Pancreas (tissue), 10 donors: ENCODE measurements around the gene WDR7. TPM values are rescaled to one million over a fixed set of nuclear protein-coding genes. Genes with fewer than 3 reads are reported as not detected.

ENCODE experiments used
- ATAC-seq, 4 donors: fragments of 200-7000 bp; cut with Tn5 transposase; one replicate each; pipeline versions ENCODE4 v1.8.0 to v1.9.1; 2020; ENCODE audit warnings: mild to moderate bottlenecking in 4 of 4, moderate library complexity in 4 of 4
- DNase-seq, 6 donors: peaks; one replicate each; pipeline ENCODE4 v3.0.0-alpha.2; 2020
- FAIRE-seq: peaks from 2 replicates; lab custom pipeline; 2012; peaks lifted over from hg19 to GRCh38; lab: Jason Lieb, UNC
- H3K27ac ChIP-seq, 4 donors: fragments of 200-600 bp; sonication (generic); 1 replicate in 3 of 4; 2 replicates in 1 of 4; pipeline versions ENCODE4 v1.5.0 to v1.8.0; 2020
- H3K27me3 ChIP-seq, 4 donors: fragments of 200-600 bp; one replicate each; pipeline ENCODE4 v1.8.0; 2021
- H3K36me3 ChIP-seq, 3 donors: fragments of 200-600 bp; sonication (generic) in 1 of 3; one replicate each; pipeline versions ENCODE4 v1.5.0 to v1.8.0; 2020 to 2021
- H3K4me1 ChIP-seq, 3 donors: fragments of 200-600 bp; one replicate each; pipeline ENCODE4 v1.8.0; 2021
- H3K4me3 ChIP-seq, 4 donors: fragments of 200-600 bp; sonication (generic) in 2 of 4; one replicate each; pipeline versions ENCODE4 v1.5.0 to v1.8.0; 2020 to 2021
- H3K9me3 ChIP-seq, 4 donors: fragments of 200-600 bp; one replicate each; pipeline ENCODE4 v1.8.0; 2021
- WGBS, 2 donors: extraction: QIAGEN DNeasy Blood & Tissue Kit; methylation state at CpG; one replicate each; pipeline ENCODE4 v1.1.7; 2013; 5-methylcytosine and 5-hydroxymethylcytosine counted together
- intact Hi-C, 3 donors: fragments of 100-400 bp; cut with DNase I; formaldehyde crosslinking; loops; one replicate each; pipeline versions ENCODE4 v1.11.1 to v1.14.2; 2022
- polyA plus RNA-seq, 2 donors: library from polyadenylated mRNA; stranded (reverse); fragments of 200-250 nt; gene quantifications; one replicate each; pipeline ENCODE4 v1.2.3, GENCODE V29; 2013
- total RNA-seq, 6 donors: library from RNA; stranded (reverse); fragmentation: NEBNext Ultra II Directional in 4 of 6; extraction: Animal tissue kit (Norgen Biotek cat#: 25700) in 4 of 6; gene quantifications; one replicate each; pipeline versions ENCODE4 v1.2.1 to v1.2.4, GENCODE V29; 2021 to 2023
- TF ChIP-seq, protein P1 (sequence below), 4 donors: fragments of 200-600 bp; sonication (generic) in 3 of 4; IDR thresholded peaks; one replicate each; pipeline versions ENCODE4 v1.5.0 to v1.8.0; 2021; ENCODE audit warnings: antibody characterized with exemption in 4 of 4
- donor health status: healthy with polysubstance abuse.
- donor health status: DM: no; HTN: no; CAD: no; lungs with moderate emphysema.
- donor health status: DM: no; HTN: no; CAD: no.
- donor health status: control.
- donor health status: control.
- donor health status: Bipolar disorder and iron deficiency.
- donor health status: DM: yes; HTN: yes; CAD: no.
- donor health status: DM: no; HTN: no; CAD: no.
- donor health status: DM: no; HTN: no; CAD: no.
- donor health status: DM: yes; HTN: yes; CAD: no.

The WDR7 gene
- total and polyA plus RNA-seq, 8 donors: 2.5 to 14.4 (median 10.3) TPM

DNA sequence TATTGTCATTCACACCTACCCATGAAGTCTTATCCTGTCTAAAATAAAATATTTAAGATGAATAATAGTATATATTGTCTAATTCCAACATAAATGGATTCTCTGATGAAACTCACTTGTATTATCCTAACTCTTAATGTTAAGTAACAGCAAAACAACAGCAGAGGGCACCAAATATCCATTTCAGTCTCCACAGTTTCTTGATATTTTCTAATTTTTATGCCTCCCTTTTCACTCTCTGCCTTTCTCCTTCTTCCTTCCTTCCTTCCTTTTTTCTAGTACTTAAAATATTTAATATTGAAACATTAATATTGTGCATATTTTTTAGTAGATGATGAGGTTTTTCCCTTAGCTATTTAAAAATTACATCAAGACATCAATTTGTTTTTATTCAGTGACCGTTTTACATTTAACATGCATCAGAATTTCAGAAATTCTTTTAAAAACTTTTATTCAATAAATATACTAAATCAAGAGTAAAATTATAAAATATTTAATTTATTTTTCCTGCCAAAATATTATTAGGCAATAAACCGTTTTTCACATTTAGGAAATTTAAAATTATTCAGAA is 97.6 kb downstream of the WDR7 start:
- TF ChIP-seq, protein P1, sequence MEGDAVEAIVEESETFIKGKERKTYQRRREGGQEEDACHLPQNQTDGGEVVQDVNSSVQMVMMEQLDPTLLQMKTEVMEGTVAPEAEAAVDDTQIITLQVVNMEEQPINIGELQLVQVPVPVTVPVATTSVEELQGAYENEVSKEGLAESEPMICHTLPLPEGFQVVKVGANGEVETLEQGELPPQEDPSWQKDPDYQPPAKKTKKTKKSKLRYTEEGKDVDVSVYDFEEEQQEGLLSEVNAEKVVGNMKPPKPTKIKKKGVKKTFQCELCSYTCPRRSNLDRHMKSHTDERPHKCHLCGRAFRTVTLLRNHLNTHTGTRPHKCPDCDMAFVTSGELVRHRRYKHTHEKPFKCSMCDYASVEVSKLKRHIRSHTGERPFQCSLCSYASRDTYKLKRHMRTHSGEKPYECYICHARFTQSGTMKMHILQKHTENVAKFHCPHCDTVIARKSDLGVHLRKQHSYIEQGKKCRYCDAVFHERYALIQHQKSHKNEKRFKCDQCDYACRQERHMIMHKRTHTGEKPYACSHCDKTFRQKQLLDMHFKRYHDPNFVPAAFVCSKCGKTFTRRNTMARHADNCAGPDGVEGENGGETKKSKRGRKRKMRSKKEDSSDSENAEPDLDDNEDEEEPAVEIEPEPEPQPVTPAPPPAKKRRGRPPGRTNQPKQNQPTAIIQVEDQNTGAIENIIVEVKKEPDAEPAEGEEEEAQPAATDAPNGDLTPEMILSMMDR (IDR thresholded peaks at IDR 0.05): peak in 3 of 4 donors; percentile 20 to 37 (median 33)
- DNase-seq (no peak), ATAC-seq (peak in 3 of 4 donors; percentile 50 to 57 (median 55)), FAIRE-seq (peak; percentile 93)
- Histone ChIP-seq H3K9me3 (no peaks in the 10 kb centered on the region), H3K27me3 (no peaks in the 10 kb centered on the region), H3K36me3 (no peaks in the 10 kb centered on the region), H3K4me3 (no peak overlapping the region), H3K27ac (no peak overlapping the region), H3K4me1 (no peaks in the 10 kb centered on the region)
- intact Hi-C loops: loop anchor here in 1 of 3 donors (10.0 kb wide), 1 partner anchor 816 kb away; no protein-coding TSS in a partner anchor
- WGBS, 2 donors: 71 to 88% methylated on average over 2 of the region's 2 CpGs

DNA sequence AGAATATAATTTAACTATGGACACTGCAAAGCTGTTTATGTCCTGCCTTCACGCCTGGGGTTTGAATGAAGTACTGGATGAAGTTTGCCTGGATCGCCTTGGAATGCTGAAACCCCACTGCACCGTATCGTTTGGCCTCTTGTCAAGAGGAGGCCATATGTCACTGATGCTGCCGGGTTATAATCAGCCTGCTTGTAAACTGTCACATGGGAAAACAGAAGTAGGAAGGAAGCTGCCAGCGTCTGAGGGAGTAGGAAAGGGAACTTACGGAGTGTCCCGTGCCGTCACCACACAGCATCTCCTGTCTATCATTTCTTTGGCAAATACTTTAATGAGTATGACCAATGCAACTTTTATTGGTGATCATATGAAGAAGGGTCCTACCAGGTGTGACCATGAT is 105.8 kb downstream of the WDR7 start:
- TF ChIP-seq, protein P1 (IDR thresholded peaks at IDR 0.05): no peak
- H3K27me3 ChIP-seq: no peaks in the 10 kb centered on the region
- peak in 2 of 4 donors; percentile 52 to 56 for ATAC-seq
- peak in 1 of 6 donors; percentile 15 for DNase-seq
- H3K4me1 ChIP-seq: no peaks in the 10 kb centered on the region
- no peaks in the 10 kb centered on the region for H3K9me3 ChIP-seq
- FAIRE-seq: no peak
- WGBS, 2 donors: 82 to 84% methylated on average over 9 of the region's 9 CpGs
- H3K36me3 ChIP-seq: no peaks in the 10 kb centered on the region
- intact Hi-C loops: no loop called here
- H3K4me3 ChIP-seq: no peak overlapping the region
- no peak overlapping the region for H3K27ac ChIP-seq

DNA sequence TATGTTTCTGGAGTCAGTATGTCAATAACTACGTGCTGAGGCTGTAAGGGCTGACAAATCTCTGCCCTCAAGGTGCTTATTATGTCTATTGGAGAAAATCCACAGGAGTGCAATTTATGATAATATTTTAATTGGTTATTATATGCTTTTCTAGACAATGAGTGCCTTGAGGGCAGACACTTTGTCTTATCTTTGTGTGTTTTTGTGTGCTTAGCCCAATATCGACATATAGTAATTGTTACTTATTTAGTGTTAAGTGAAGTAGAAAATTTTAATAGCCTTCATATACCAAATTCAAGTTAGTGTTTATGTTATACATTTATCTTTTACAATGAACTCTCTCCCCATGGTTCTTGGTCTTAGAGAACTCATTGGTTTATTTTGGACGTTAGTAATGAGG is 118.9 kb downstream of the WDR7 start:
- ATAC-seq: no peak
- FAIRE-seq: no peak

DNA sequence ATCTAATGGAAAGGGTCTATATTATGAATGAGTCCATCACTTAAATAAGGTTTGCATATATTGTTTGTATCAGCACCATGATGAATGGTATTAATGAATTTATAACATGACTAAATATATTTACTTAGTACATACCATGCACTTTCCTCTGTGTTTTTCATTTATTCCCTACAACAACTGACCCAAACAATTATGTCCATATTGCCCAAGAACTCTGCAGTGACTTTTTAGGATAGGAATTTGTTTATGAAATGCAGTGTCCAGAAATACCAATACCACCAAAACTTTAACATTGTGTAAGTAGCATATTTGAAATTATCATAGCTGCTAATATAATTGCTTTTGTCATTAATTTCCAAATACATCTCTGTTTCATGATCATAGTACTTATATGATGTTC is 119.7 kb downstream of the WDR7 start:
- no peaks in the 10 kb centered on the region for H3K36me3 ChIP-seq
- H3K27me3 ChIP-seq: no peaks in the 10 kb centered on the region
- no peak for DNase-seq
- H3K4me1 ChIP-seq: no peaks in the 10 kb centered on the region
- no peaks in the 10 kb centered on the region for H3K9me3 ChIP-seq
- intact Hi-C loops: no loop called here
- ATAC-seq: no peak
- TF ChIP-seq, protein P1 (IDR thresholded peaks at IDR 0.05): no peak
- no peak for FAIRE-seq
- no peak overlapping the region for H3K27ac ChIP-seq
- no peak overlapping the region for H3K4me3 ChIP-seq

More for the DNA sequence above, 118.9 kb downstream of the WDR7 start:
- no peak overlapping the region for H3K27ac ChIP-seq
- no peak for DNase-seq
- intact Hi-C loops: no loop called here
- TF ChIP-seq, protein P1 (IDR thresholded peaks at IDR 0.05): no peak
- no peaks in the 10 kb centered on the region for H3K4me1 ChIP-seq
- no peaks in the 10 kb centered on the region for H3K36me3 ChIP-seq
- no peaks in the 10 kb centered on the region for H3K27me3 ChIP-seq
- WGBS, 2 donors: 81 to 93% methylated on average over 3 of the region's 3 CpGs
- H3K4me3 ChIP-seq: no peak overlapping the region
- no peaks in the 10 kb centered on the region for H3K9me3 ChIP-seq

DNA sequence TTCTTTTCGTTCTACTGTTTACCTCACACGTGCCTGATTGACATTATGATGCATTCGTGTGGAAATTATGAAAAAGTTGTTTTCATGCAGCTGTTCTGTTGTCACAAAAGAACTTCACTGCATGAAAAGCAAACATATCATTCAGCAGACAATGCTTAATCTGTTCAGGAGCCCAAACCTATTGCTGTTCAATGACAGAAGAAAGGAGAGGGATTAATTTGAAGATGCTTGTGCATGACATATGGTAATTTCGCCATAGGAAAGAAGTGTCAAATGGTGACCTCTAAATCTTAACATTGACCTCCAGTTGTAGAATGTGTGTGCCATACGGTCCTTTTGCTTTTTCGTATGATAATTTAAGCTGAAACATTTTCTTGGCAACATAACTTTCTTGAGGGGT is 124.5 kb downstream of the WDR7 start:
- 85 to 87% methylated on average over 6 of the region's 6 CpGs for WGBS, 2 donors
- H3K27ac ChIP-seq: no peak overlapping the region
- TF ChIP-seq, protein P1 (IDR thresholded peaks at IDR 0.05): no peak
- no peaks in the 10 kb centered on the region for H3K36me3 ChIP-seq
- no peak for FAIRE-seq
- H3K27me3 ChIP-seq: no peaks in the 10 kb centered on the region
- DNase-seq: no peak
- ATAC-seq: no peak
- H3K4me3 ChIP-seq: no peak overlapping the region
- no peaks in the 10 kb centered on the region for H3K4me1 ChIP-seq
- intact Hi-C loops: no loop called here
- H3K9me3 ChIP-seq: no peaks in the 10 kb centered on the region
